SK-N-SH (cell line): ENCODE data around the gene ABLIM1. TPM values are rescaled to one million over a fixed set of nuclear protein-coding genes. Genes with fewer than 3 reads are reported as not detected.

ENCODE experiments used
- CTCF ChIA-PET: fragments of 300-600, 350-600 bp; formaldehyde crosslinking; extraction: SDS; loops from one replicate; lab custom pipeline; 2021; lab: Yijun Ruan, JAX
- POLR2A ChIA-PET: fragments of 350-600 bp; sonication (Branson Sonifier 250); formaldehyde crosslinking; extraction: SDS; loops from one replicate; lab custom pipeline; 2020; ENCODE audit warnings: antibody characterized with exemption, inconsistent platforms; lab: Yijun Ruan, JAX
- DNase-seq: peaks from one replicate; pipeline ENCODE4 v3.0.0; 2012
- H2AFZ ChIP-seq: fragments of 200-600 bp; sonication (generic); 2 replicates; pipeline ENCODE4 v1.8.1; 2016; ENCODE audit warnings: antibody characterized with exemption, mild to moderate bottlenecking, low read depth
- H3F3A ChIP-seq: fragments of 200-600 bp; sonication (generic); replicated peaks from 2 replicates; pipeline ENCODE3; 2016; ENCODE audit warnings: antibody characterized with exemption, mild to moderate bottlenecking; ENCODE audit not compliant: insufficient read depth
- H3K27ac ChIP-seq, 2 experiments: fragments of 200-500 bp in 1 of 2; fragments of 200-600 bp in 1 of 2; sonication (Bioruptor generic) in 1 of 2; sonication (generic), shearing (Covaris generic) in 1 of 2; 2 replicates each; pipeline versions ENCODE4 v1.5.1 to v1.6.1; 2014 to 2016; ENCODE audit warnings: low read depth in 2 of 2, inconsistent platforms in 1 of 2, low read length in 1 of 2, mild to moderate bottlenecking in 1 of 2, mixed read lengths in 1 of 2
- H3K27me3 ChIP-seq: fragments of 200-600 bp; sonication (generic), shearing (Covaris generic); 2 replicates; pipeline ENCODE4 v1.6.1; 2016; ENCODE audit warnings: mixed run types; ENCODE audit not compliant: insufficient read depth
- H3K36me3 ChIP-seq, 2 experiments: fragments of 200-500 bp in 1 of 2; fragments of 200-600 bp in 1 of 2; sonication (Bioruptor generic) in 1 of 2; sonication (generic) in 1 of 2; replicated peaks in 1 of 2; 2 replicates each; pipeline versions ENCODE3 to v1.5.1; 2014 to 2016; ENCODE audit warnings: low read length in 1 of 2, mild to moderate bottlenecking in 1 of 2; ENCODE audit not compliant: insufficient read depth in 2 of 2, control insufficient read depth in 1 of 2
- H3K4me1 ChIP-seq, 2 experiments: fragments of 200-500 bp in 1 of 2; fragments of 200-600 bp in 1 of 2; sonication (Bioruptor generic) in 1 of 2; sonication (generic), shearing (Covaris generic) in 1 of 2; 2 replicates each; pipeline versions ENCODE4 v1.5.1 to v1.6.1; 2014 to 2016; ENCODE audit warnings: low read depth in 1 of 2, low read length in 1 of 2, mixed run types in 1 of 2; ENCODE audit not compliant: insufficient read depth in 2 of 2, control insufficient read depth in 1 of 2
- H3K4me2 ChIP-seq: fragments of 200-600 bp; sonication (generic), shearing (Covaris generic); 2 replicates; pipeline ENCODE4 v1.6.1; 2017; ENCODE audit warnings: mixed run types
- H3K4me3 ChIP-seq, 2 experiments: fragments of 200-500 bp in 1 of 2; fragments of 200-600 bp in 1 of 2; sonication (Bioruptor generic) in 1 of 2; sonication (generic), shearing (Covaris generic) in 1 of 2; 2 replicates each; pipeline versions ENCODE4 v1.5.1 to v1.8.1; 2014 to 2016; ENCODE audit warnings: low read depth in 2 of 2, inconsistent platforms in 1 of 2, low read length in 1 of 2, mild to moderate bottlenecking in 1 of 2, mixed read lengths in 1 of 2, moderate library complexity in 1 of 2
- H3K79me2 ChIP-seq: fragments of 200-600 bp; sonication (generic); 2 replicates; pipeline ENCODE4 v1.8.1; 2017; ENCODE audit warnings: mild to moderate bottlenecking; ENCODE audit not compliant: insufficient read depth
- H3K9ac ChIP-seq: fragments of 200-600 bp; sonication (generic); 2 replicates; pipeline ENCODE4 v1.6.1; 2017; ENCODE audit warnings: mixed run types
- H3K9me2 ChIP-seq: fragments of 200-600 bp; sonication (generic); 2 replicates; pipeline ENCODE4 v1.6.1; 2017; ENCODE audit warnings: mixed run types
- H3K9me3 ChIP-seq: fragments of 200-600 bp; sonication (generic); 2 replicates; pipeline ENCODE4 v1.6.1; 2017; ENCODE audit warnings: mixed run types, mild to moderate bottlenecking, moderate library complexity
- H4K20me1 ChIP-seq: fragments of 200-600 bp; sonication (generic); 2 replicates; pipeline ENCODE4 v1.6.1; 2017; ENCODE audit warnings: mild to moderate bottlenecking, mixed run types; ENCODE audit not compliant: insufficient read depth
- CHD2 ChIP-seq: fragments of 150-350 bp; IDR thresholded peaks from 2 replicates; pipeline ENCODE4 v1.6.1; 2018; ENCODE audit warnings: low read length; ENCODE audit not compliant: partially characterized antibody
- ELF1 ChIP-seq: IDR thresholded peaks from 2 replicates; pipeline ENCODE4 v1.4.0; 2012
- EZH2phosphoT487 ChIP-seq: fragments of 200-600 bp; sonication (generic); IDR thresholded peaks from 2 replicates; pipeline ENCODE4 v1.6.1; 2017; ENCODE audit warnings: low read depth, mixed run types, mild to moderate bottlenecking, antibody characterized with exemption, moderate library complexity, borderline replicate concordance
- FOSL2 ChIP-seq: IDR thresholded peaks from 2 replicates; pipeline ENCODE4 v1.4.0; 2012; ENCODE audit warnings: low read depth, mild to moderate bottlenecking, moderate library complexity, borderline replicate concordance
- FOXM1 ChIP-seq: IDR thresholded peaks from 2 replicates; pipeline ENCODE4 v1.4.0; 2012; ENCODE audit warnings: low read depth, mild to moderate bottlenecking
- GATA2 ChIP-seq: sonication (generic); formaldehyde crosslinking; IDR thresholded peaks from 2 replicates; pipeline ENCODE4 v1.5.0; 2020; ENCODE audit warnings: mild to moderate bottlenecking, missing genetic modification reagents
- IRF3 ChIP-seq: fragments of 150-350 bp; IDR thresholded peaks from 2 replicates; pipeline ENCODE4 v1.6.1; 2016; ENCODE audit warnings: mild to moderate bottlenecking, low read depth, low read length
- JUND ChIP-seq: IDR thresholded peaks from 2 replicates; pipeline ENCODE4 v1.4.0; 2012
- MAX ChIP-seq: IDR thresholded peaks from 2 replicates; pipeline ENCODE4 v1.4.0; 2012; ENCODE audit warnings: low read depth
- POLR2AphosphoS5 ChIP-seq: IDR thresholded peaks from 2 replicates; pipeline ENCODE4 v1.6.1; 2012; ENCODE audit warnings: low read depth, low read length
- RXRA ChIP-seq: IDR thresholded peaks from 2 replicates; pipeline ENCODE4 v1.4.0; 2012; ENCODE audit warnings: low read depth, mild to moderate bottlenecking, borderline replicate concordance
- SIN3A ChIP-seq: IDR thresholded peaks from 2 replicates; pipeline ENCODE4 v1.6.1; 2012; ENCODE audit warnings: low read depth, mild to moderate bottlenecking, low read length, moderate library complexity, borderline replicate concordance
- SMC3 ChIP-seq: IDR thresholded peaks from 2 replicates; pipeline ENCODE4 v1.6.1; 2012; ENCODE audit warnings: low read depth, low read length, improper control_type of control experiment
- TCF12 ChIP-seq: IDR thresholded peaks from 2 replicates; pipeline ENCODE4 v1.4.0; 2012
- USF1 ChIP-seq: IDR thresholded peaks from 2 replicates; pipeline ENCODE4 v1.4.0; 2012; ENCODE audit warnings: low read depth, borderline replicate concordance
- USF2 ChIP-seq: fragments of 150-350 bp; IDR thresholded peaks from 2 replicates; pipeline ENCODE4 v1.6.1; 2017; ENCODE audit warnings: antibody characterized with exemption, low read length, low read depth, borderline replicate concordance
- YY1 ChIP-seq: IDR thresholded peaks from 2 replicates; pipeline ENCODE4 v1.4.0; 2012; ENCODE audit warnings: low read depth, mild to moderate bottlenecking
- ZBTB33 ChIP-seq: IDR thresholded peaks from 2 replicates; pipeline ENCODE4 v1.4.0; 2012; ENCODE audit warnings: low read depth, borderline replicate concordance
- WGBS: methylation state at CpG from one replicate; pipeline ENCODE4 v1.1.6; 2017; ENCODE audit warnings: low lambda C conversion rate; 5-methylcytosine and 5-hydroxymethylcytosine counted together
- polyA plus RNA-seq, 3 experiments: library from polyadenylated mRNA; depleted of rRNA; stranded (reverse); fragments of >200 nt; gene quantifications; 2 replicates each; pipeline ENCODE4 v1.2.3, GENCODE V29; 2012

The ABLIM1 gene
- polyA plus RNA-seq, 1 of the 3 experiments (the other 2 are of a cell fraction) = 16.1 TPM

GRCh38 chr10:114539623-114540022, 118.5 kb downstream of the ABLIM1 start:
- ChIA-PET CTCF (interaction anchor here (1.0 to 3.3 kb wide), 4 partner anchors 9 to 236 kb away, joined by 3 to 15 read pairs (median 8); no protein-coding TSS in a partner anchor), POLR2A (no interaction called here)
- H2AFZ ChIP-seq = no peak overlapping the region
- no peak overlapping the region for H3K4me3 ChIP-seq
- WGBS = 97% methylated on average over 2 of the region's 2 CpGs
- no peak for DNase-seq
- H3K36me3 ChIP-seq = no peaks in the 10 kb centered on the region
- H3F3A ChIP-seq = no peaks in the 10 kb centered on the region
- H3K9me2 ChIP-seq = no peaks in the 10 kb centered on the region
- no peaks in the 10 kb centered on the region for H3K79me2 ChIP-seq
- no peak overlapping the region for H3K9ac ChIP-seq
- no peaks in the 10 kb centered on the region for H3K4me1 ChIP-seq
- no peak overlapping the region for H3K27ac ChIP-seq
- H3K4me2 ChIP-seq = no peak overlapping the region
- no peaks in the 10 kb centered on the region for H4K20me1 ChIP-seq
- H3K27me3 ChIP-seq = no peaks in the 10 kb centered on the region
- TF ChIP-seq TCF12 = no peak
- TF ChIP-seq SMC3 = no peak
- no peak for TF ChIP-seq USF1
- no peak for TF ChIP-seq USF2
- no peak for TF ChIP-seq FOSL2
- TF ChIP-seq MAX = no peak
- no peak for TF ChIP-seq SIN3A
- no peaks in the 10 kb centered on the region for H3K9me3 ChIP-seq

- Histone ChIP-seq H3F3A (no peaks in the 10 kb centered on the region), H3K27me3 (no peaks in the 10 kb centered on the region), H2AFZ (no peak overlapping the region), H3K4me3 (no peak overlapping the region), H3K36me3 (no peaks in the 10 kb centered on the region), H3K4me2 (no peak overlapping the region), H3K27ac (no peak overlapping the region), H3K9me3 (no peaks in the 10 kb centered on the region), H3K9ac (no peak overlapping the region), H3K4me1 (no peaks in the 10 kb centered on the region), H3K9me2 (no peaks in the 10 kb centered on the region), H3K79me2 (no peaks in the 10 kb centered on the region), H4K20me1 (no peaks in the 10 kb centered on the region)
- 88% methylated on average over 12 of the region's 13 CpGs for WGBS
- TF ChIP-seq MAX (no peak), EZH2phosphoT487 (no peak), GATA2 (CRISPR knock-in tag) (no peak), IRF3 (no peak), JUND (no peak), FOXM1 (no peak), ZBTB33 (no peak), YY1 (no peak), POLR2AphosphoS5 (no peak), RXRA (no peak), CHD2 (no peak), USF2 (no peak), ELF1 (no peak), FOSL2 (no peak)
- CTCF ChIA-PET = interaction anchor here (1.0 to 3.3 kb wide), 4 partner anchors 10 to 67 kb away, joined by 4 to 15 read pairs (median 8); no protein-coding TSS in a partner anchor
- POLR2A ChIA-PET = no interaction called here
- no peak for DNase-seq
Measured at GRCh38 chr10:114538181-114538906, 119.7 kb downstream of the ABLIM1 start.
